HG03469 (cell line): ENCODE measurements around the gene DCX.
A peak's percentile ranks its signal among the peaks of the same experiment; 100 is the strongest.

Experiments
- ATAC-seq: cut with Tn5 transposase; IDR thresholded peaks from one replicate; pipeline ENCODE4 v1.9.1; 2021; ENCODE audit warnings: mild to moderate bottlenecking, moderate library complexity, moderate number of reproducible peaks; ENCODE audit not compliant: unreplicated experiment

DCX gene

GRCh38 chrX:111411983-111412382, at the start of gene DCX:
Gene DCX, minus strand, starts transcription at chrX:111412192. Its CDS starts 1,794 bp downstream, at chrX:111410398.
- ATAC-seq: no peak

GRCh38 chrX:111460607-111461006, 48.6 kb upstream of the DCX start:
- no peak for ATAC-seq

DNA sequence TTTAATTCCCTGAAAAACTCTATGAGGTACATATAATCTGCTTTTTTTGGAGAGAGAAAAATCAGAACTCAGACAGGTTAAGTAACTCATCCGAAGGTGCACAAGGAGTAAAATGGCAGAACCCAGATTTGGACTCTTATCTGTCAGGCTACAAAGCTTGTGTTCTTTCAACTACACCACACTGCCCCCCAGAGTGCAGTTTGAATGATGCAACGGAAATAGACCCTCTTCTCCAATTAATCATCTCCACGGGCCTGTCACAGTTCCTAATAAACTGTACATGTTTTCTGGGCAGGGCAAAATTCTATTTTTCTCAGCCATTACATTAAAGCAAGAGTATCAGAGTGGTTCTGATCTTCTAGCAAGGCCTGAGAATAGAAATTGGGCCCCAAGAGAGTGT, 35.3 kb upstream of the DCX start:
- ATAC-seq: no peak

- ATAC-seq: peak; percentile 65
Observed at GRCh38 chrX:111445485-111445884, 33.5 kb upstream of the DCX start.

GRCh38 chrX:111444881-111445280, 32.9 kb upstream of the DCX start:
- no peak for ATAC-seq

DNA sequence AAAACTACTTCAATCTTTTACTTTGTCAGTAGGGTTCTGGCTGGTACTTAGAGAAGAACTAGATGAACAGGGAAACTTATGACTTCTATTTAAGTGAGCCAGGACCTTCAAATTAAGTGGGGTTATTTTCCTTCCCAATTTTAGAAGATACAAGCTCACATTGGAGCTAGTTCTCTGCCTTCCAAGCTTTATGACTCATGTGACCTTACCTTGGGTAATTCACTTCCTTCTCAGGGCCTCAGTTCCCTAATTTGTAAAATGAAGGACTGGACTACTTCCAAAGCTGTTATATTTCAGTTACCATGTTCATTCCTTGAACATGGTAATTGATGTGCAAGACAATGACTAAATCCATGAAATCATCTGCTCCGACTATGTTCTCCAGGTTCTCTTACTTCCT, 32.0 kb upstream of the DCX start:
- ATAC-seq: no peak

GRCh38 chrX:111442791-111443190, 30.8 kb upstream of the DCX start:
- ATAC-seq: no peak

- ATAC-seq: no peak
Observed at GRCh38 chrX:111435469-111435868, 23.5 kb upstream of the DCX start.

- ATAC-seq: no peak
Observed at GRCh38 chrX:111431001-111431400, 19.0 kb upstream of the DCX start.

GRCh38 chrX:111411557-111411956, 435 bp downstream of the DCX start:
- no peak for ATAC-seq

DNA sequence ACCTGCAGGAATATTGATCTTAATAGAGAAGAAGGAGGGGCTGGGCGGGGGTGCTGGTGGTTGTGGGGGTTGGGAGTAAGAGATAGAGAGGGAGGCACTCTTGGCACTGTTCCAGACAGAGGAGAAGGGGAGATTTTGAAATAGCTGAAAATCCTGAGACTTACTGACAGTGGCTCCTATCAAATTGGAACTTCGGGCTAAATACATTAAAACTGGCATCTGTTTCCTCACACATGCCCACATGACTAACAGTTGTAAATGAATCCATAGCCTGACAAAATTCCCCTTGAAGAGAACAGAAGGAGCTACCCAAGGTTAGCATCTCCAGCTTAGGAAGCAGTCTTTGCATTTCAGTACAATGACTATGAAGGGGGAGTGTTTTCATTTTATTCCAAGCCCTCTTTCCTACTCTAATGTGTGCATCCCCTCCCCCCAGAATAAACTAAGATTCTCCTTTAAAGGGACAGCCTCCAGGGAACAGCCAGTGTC, 1.4 kb downstream of the DCX start:
- no peak for ATAC-seq

DNA sequence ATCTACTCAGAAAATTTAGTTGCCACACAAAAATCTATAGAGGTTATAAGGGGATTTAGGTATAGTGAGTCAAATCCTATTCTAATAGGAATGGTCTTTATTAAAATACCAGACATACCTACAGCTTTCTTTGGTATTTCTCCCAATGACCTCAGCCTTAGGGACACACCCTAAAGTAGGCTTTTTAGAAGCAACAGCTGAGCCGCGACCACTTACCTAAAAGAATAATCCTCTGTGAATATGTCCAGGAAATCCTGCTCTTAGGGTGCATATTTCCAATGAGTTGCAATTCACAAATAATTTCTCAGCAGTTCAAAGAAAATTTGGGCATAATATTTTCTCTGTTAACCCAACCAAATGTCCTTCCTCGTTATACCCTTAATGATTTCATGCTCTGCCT, 2.7 kb downstream of the DCX start:
- no peak for ATAC-seq

GRCh38 chrX:111407948-111408347, 4.0 kb downstream of the DCX start:
- ATAC-seq: no peak

DNA sequence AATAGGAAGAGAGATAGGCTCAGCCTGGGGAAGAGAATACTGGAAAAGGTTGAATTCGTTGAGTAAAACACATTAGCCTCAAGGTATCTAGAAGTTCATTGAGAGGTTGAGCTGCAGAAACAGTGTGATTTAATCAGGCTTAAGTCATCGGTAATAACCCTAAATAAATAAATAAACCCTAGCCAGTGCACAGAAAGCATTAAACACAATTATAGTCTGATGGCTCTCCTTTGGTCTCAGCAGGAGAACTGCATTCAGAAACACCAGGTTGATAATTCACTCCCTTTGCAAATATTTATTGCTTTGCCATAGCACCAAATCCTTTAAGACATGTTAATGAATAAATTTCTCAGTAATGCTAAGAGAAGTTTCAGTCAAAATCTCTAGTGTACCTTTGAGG, 9.6 kb downstream of the DCX start:
- ATAC-seq: no peak

- no peak for ATAC-seq
Observed at GRCh38 chrX:111395149-111395548, 16.8 kb downstream of the DCX start.

DNA sequence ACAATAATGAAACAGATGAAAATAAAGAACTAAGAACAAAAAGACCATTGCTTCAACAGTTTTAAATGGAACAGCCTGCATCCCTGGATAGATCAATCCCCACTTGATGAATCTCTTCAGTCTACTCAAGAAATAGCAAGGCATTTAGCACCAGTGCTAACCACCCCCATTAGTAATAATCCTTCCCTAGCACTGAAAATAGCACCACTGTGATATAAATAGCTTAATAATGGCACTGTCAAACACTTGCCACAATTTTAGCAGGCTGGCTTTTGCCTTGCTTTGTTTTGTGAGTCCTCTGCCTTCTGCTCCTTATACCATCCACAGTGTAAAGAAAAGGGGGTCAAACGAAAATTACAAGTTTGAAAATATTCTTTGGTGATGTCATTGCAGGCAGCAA, 17.4 kb downstream of the DCX start:
- no peak for ATAC-seq

DNA sequence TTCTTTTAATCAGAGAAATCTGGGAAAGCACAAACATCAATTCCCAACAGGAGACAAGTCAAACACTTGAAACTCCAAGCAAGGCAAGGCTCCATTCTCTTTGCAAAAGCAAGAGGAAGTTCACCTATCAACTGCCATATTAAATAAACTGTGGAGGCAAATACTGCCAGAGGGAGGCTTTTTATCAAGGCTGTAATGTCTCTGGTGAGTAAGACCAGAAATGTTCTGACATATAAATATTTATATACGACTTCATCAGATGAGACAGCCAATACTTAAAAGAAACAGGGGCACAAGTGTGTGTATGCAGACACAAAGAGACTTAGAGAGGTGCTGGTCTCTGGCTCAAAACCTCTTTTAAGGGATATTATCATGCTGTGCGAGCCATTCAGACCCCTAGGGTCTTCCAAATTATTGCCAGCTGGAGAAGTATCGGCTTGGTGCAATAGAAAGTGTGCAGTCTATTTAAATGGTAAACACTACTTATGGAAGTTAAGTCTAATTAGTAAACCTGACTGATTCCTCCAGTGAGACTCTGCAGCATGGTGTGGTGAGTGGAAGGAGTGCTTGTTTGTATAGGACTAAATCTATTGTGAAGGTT, 24.4 kb downstream of the DCX start:
- ATAC-seq: no peak

GRCh38 chrX:111386615-111387233, 25.3 kb downstream of the DCX start:
- ATAC-seq: no peak

- ATAC-seq: no peak
Observed at GRCh38 chrX:111386077-111386476, 25.9 kb downstream of the DCX start.

DNA sequence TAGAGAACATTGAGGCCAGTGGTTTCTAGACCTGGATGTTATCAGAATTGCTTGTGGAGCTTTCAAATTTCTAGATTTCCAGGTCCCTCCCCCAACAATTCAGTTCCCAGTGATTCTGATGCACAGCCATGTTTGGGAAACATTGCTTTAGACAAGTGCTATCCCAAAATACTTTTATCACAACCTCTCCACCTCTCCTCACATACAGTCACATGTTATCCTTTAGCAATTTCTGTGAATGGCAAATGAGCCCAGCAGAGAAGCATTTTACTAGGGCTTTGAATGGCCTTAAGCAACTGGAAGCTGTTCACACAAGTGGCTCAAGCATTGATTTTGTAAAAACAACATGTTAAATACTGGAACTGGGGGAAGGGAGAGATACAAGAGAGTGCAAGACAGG, 29.7 kb downstream of the DCX start:
- no peak for ATAC-seq

DNA sequence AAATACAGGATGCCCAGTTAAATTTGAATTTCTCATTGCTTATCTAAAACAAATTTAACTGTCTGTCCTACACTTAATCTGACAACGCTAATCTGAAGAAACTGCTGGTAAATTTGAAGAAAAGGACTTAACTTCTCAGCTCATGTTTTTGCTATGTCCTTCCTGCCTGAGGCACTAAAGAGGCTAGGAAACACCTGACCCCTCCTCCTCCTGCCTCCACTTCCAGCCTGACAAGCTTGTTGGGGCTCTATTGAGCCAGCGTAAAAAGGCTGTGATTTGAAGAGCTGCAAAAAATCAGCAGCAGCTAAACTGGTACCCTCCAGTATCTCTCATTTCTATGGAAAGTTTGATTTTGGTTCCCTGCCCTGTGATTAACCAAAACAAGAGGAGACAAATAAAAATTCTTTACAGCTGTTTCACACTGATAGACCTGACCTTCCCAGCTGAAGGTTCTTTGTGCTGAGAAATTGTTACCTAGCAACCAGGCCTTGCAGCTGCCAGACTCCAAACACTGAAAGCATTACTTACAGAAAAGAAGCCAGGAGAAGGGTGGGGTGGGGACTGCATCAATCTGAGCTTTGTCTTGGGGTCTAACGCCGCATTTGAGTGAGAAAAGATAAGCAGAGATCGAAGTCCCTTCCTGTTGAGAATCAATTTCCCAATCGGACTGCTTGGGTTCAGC, 35.0 kb downstream of the DCX start:
- no peak for ATAC-seq

- no peak for ATAC-seq
Observed at GRCh38 chrX:111376486-111376885, 35.5 kb downstream of the DCX start.
